ENCODE measurements around the gene TEAD3.
"Not testable (repeated sequence)": the region's sequence is repeated elsewhere in the genome, so short reads cannot be mapped to it uniquely, and the experiment has no call there.

The TEAD3 gene

DNA sequence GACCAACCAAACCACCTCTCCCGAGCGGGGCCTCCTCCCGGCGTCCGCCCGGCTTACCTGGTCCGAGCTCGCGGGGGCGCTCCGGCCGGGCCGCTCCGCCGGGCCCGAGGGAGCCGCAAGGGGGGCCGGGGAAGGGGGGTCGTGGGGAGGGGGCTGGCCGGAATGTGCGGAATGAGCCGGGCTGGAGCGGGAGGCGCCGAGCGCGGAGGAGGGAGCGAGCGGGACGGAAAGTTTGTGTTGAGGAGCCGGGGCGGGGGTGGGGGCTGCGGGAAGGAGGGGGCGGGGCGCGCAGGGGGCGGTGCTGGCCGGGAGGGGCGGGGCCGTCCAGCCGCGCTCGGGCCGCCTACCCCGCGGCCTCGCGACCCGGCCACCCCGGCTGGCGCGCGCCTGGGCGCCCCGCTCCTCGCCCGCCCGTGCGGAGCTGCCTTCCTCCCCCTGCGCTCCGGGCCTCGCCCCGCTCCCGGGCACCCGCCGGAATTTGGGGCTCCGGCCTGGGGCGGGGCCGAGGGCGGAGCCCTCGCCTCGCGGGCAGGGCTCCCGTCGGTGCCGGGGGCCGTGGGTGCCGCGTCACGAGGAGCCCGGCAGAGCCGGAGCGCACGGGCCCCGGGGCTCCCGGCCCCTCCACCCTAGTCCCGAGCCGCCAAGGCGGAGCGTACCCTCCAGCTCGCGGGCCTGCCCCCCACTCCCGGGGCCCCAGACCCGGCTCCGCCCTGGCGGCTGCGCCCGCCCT lies at the start of gene TEAD3:
Gene TEAD3, minus strand, starts transcription at position 239 of the 730 bp plus-strand sequence.
- intact Hi-C loops (cut with DNase I) = no loop called here
- peak in 11 of 42 donors; percentile 8 to 51 (median 26) for DNase-seq

DNA sequence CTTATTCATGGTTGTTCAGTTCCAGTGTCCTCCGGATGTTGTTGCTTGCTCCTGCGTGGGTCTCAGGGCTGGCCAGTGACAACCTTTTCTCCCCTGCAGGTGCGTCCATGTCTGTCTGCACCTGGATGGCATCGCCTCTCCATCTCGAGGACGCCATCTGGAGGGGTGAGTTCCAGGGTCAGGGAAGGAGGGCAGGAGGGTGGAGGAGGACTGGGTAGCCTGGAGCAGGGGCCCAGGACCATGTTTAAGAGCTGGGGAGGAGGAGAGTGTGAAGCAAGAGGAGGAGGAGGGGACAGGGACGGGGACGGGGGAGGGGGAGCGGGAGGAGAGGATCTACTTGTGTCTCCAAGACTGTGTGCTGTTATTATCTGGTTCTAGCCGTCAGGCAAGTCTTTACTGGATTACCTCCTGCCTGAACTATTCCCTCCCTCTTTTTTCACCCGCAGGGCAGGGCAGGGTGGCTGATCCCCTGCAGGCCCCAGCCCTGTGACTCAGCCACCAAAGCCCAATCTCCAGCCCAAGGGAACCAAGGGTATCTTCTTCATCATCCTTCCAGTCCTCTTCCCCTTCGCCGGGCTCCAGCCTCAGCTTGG lies 48.0 kb upstream of the TEAD3 start:
- DNase-seq = no peak
- intact Hi-C loops (cut with DNase I) = no loop called here

DNA sequence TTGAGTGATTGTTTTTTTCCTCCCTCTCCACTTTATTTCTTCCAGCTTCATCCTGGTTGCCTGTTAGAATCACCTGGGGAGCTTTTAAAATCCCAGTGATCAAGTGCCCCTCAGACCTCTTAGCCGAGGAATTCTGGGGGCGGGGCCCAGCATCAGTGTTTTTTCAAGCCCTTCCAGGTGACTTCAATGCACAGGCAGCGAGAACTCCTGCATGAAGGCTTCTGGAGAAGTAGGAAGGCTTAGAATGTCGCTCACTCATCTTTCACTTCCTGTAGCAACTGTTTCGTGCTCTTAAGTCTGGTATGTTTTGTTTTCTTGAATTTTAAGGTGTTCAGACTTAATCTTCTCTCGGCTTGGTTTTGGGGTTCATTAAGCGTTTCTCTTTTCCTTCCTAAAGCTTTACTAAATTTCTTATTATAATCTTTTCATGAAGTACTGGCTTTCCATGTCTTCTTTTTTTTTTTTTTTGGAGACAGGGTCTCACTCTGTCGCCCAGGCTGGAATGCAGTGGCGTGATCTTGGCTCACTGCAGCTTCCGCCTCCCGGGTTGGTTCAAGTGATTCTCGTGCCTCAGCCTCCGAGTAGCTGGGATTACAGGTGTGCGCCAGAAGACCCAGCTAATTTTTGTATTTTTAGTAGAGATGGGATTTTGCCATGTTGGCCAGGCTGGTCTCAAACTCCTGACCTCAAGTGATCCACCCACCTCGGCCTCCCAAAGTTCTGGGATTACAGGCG lies 46.7 kb upstream of the TEAD3 start:
- no peak for DNase-seq
- intact Hi-C loops (cut with DNase I) = no loop called here

DNA sequence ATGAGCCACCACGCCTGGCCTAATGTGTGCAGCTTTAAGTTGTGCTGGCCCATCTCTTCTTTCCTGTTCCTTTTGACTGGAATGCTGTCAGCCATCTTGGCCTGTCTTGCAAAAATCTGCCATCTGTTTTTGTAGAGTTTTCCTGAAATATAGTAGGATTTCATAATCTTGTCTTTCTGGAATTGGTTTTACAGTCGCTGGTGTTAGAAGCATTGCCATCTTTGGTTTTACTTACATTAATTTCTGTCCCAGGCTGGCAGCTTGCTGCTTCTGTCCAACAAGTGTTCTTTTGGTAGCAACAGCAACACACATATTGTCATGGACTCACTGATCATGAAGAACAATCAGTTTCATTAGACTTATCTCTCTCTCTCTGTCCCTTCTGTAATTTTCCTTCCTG lies 45.0 kb upstream of the TEAD3 start:
- no peak for DNase-seq
- intact Hi-C loops (cut with DNase I) = no loop called here

DNA sequence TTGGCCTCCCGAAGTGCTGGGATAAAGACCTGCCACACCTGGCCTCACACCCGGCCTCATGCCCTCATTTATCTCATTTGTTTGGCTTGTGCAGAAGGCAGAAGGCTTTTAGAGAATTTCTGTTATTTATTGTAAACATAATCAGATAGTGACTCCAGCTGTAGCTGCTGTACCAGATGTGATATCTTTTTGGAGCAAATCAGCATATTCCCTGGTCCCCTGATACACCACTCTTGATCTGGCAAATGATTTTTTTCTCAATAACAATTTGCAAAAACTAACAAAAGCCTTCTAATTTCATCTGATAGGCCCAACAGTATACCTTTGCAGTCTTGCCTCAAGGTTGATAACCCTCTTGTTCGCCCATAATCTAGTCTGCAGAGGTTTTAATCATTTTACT lies 42.3 kb upstream of the TEAD3 start:
- no peak for DNase-seq
- intact Hi-C loops (cut with DNase I) = no loop called here

DNA sequence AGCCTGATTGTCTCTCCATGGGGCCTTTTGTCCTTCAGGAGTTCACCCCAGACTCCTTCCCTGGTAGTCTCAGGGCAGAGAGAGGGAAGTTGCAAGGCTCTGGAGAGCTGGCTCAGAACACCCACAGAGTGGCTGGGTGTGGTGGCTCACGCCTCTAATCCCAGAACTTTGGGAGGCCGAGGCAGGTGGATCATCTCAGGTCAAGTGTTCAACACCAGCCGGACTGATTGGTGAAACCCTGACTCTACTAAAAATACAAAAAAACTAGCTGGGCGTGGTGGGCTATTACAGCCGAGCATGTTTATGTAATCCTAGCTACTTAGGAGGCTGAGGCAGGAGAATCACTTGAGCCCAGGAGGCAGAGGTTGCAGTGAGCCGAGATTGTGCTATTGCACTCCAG lies 39.0 kb upstream of the TEAD3 start:
- DNase-seq; intact Hi-C loops (cut with DNase I): not testable (repeated sequence)

DNA sequence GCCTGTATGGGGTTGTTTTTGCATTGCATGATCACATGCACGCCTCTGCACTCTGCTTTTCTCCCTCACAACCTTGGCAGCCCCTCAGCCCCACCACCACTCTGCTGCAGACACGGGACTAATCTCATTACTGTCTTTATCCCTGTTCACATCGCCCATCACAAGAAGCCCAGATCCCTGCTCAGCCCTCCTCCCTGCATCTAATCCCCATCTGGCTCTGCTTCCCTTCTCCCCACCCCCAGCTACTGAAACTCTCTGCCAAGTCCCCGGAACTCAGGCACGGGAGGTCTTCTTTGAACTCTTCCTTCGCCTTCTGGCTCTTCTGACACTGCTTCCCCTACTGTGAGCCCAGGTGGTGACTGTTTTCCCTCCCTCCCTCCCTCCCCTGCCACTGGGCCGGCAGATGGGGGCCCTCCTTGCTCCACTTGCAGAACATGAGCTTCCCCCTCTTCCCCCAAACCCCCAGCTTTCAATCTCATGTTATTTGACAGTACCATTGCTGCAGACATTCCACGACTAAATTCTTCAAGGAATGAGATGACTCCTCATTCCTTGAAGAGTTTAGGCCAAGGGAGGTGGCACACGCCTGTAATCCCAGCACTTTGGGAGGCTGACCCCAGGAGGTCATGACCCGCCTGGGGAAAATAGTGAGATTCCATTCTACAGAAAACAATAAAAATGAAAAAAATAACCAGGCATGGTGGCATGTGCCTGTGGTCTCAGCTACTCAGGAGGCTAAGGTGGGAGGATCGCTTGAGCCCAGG lies 37.7 kb upstream of the TEAD3 start:
- no peak for DNase-seq

DNA sequence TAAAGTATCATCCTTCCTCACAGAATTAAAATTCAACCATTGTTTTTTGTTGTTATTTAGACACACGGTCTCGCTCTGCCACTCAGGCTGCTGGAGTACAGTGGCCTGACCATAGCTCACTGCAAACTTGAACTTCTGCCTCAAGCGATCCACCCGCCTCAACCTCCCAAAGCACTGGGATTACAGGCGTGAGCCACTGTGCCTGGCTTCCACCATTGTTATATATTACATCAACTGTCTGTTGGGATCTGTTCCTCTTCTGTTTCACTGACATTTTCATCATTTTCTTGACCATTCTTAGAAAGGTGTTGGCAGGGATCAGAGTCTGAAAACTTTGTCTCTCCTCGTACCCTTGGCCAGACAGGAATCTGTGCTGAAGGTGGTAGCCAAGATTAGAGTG lies 37.1 kb upstream of the TEAD3 start:
- DNase-seq = no peak
- intact Hi-C loops (cut with DNase I) = no loop called here

More for the DNA sequence above, 37.7 kb upstream of the TEAD3 start:
- intact Hi-C loops (cut with DNase I) = no loop called here

DNA sequence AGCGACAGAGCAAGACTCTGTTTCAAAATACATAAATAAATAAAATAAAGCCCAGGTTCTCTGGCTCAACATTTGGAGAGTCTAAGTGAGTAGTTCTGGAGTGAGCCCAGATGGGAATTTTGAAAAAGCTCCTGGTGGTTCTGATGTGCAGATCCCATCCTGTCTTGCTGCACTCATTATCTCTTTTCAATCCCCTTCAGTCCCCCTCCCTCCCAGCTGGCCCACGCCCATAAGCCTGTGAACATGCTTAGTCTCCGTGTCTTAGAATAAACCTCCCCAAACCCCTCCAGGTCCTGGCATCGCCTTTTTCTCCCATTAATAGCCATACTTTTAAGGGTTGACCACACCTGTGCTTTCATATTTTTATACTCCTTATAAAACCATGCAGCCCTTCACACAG lies 35.2 kb upstream of the TEAD3 start:
- no peak for DNase-seq
- intact Hi-C loops (cut with DNase I) = no loop called here

DNA sequence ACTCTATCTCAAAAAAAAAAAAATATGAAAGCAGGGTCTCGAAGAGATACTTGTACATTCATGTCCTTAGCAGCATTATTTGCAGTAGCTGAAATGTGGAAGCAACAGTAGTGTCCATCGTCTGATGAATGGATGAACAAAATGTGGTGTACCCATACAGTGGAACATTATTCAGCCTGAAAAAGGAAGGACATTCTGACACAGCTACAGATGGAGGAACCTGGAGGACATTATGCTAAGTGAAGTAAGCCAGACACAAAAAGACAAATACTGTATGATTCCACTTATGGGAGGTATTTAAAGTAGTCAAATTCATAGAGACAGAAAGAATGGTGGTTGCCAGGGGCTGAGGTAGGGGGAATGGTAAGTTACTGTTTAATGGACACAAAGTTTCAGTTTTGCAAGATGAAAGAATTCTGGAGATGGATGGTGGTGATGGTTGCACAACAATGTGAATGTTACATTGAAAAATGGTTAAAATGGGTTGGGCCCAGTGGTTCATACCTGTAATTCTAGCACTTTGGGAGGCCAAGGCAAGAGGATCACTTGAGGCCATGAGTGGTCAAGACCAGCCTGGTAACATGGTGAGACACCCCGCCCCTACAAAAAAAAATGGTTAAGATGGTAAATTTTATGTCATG lies 27.6 kb upstream of the TEAD3 start:
- DNase-seq = no peak
- intact Hi-C loops (cut with DNase I) = no loop called here

DNA sequence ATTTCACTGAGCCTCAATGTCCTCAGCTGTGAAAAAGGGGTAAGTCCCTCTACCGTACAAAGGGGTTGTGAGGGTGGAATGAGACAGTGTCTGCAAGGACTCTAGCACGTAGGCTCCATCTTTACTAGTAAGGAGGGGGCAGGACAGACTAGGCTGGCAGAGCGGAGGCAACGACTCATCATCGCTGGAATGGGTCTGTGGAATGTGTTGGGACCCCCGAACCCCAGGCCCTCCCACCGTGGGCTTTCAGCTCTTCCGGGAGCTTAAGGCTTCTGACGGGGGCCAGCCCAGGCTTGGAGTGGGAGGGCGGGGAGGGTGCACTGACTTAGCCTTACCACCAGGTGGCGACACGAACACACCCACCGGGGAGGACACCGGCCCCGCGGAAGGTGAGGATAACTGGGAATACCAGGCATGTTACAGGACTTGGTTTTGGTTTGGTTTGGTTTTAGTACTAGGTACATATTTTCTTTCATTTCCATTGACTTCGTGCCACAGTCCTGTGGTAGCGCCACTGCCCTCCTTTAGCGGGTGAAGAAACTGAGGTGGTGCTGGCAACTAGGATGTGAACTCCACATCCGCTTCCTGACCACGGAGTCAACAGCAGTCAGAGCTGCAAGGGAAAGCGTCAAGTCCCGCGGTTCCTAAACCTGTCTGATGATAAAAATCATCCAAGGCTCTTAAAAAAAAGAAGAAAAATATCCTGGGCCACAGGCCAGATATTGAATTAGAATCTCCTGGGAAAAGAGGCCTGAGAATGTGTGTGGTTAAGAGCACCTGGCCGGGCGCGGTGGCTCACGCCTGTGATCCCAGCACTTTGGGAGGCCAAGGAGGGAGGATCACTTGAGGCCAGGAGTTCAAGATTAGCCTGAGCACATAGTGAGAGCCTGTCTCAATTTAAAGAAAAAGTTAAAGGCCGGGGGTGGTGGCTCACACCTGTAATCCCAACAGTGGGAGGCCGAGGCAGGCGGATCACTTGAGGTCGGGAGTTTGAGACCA lies 26.1 kb upstream of the TEAD3 start:
- peak; percentile 49 to 89 (median 68) for DNase-seq

DNA sequence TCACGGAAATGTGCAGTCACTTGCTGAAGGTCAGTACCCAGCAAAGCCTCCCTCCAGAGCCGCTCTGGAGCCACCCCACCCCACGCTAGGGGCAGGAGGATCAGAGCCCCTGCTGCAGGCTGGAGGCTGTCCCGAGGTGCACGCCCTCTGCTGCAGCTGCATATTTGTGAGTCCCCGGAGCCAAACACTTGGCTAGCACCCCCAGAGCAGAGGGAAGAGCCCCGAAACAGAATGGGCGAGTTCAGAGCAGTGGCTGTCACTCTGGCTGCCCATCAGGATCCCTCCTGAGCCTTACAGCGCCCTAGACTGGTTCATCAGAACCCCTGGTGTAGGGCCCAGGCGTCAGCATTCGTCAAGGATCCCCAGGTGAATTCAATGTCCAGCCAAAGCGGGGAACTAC lies 25.3 kb upstream of the TEAD3 start:
- DNase-seq = no peak
- intact Hi-C loops (cut with DNase I) = loop anchor here (2.0 kb wide), 1 partner anchor 215 kb away; the partner anchor contains the start of gene ARMC12

More for the DNA sequence above, 26.1 kb upstream of the TEAD3 start:
- intact Hi-C loops (cut with DNase I) = loop anchor here (2.0 kb wide), 1 partner anchor 214 kb away; the partner anchor contains the start of gene ARMC12

DNA sequence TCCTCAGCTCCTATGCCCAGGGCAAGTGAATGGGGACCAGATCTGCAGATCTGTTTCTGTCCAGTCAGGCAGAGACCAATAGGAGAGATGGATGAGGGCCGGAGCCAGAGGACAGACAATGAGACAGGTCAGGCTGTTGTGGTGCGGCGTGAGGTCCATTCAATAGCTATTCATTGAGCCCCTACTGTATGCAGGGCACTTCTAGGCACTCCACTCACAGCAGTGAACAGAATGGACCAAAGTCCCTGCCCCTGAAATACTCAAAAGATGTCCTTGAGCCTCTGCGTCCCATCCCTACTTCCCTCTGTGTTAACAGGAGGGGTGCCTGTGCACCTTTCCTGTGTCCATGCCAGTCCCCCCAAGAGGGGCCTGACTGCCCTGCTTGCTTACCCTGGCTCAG lies 24.4 kb upstream of the TEAD3 start:
- intact Hi-C loops (cut with DNase I) = no loop called here
- DNase-seq = no peak

DNA sequence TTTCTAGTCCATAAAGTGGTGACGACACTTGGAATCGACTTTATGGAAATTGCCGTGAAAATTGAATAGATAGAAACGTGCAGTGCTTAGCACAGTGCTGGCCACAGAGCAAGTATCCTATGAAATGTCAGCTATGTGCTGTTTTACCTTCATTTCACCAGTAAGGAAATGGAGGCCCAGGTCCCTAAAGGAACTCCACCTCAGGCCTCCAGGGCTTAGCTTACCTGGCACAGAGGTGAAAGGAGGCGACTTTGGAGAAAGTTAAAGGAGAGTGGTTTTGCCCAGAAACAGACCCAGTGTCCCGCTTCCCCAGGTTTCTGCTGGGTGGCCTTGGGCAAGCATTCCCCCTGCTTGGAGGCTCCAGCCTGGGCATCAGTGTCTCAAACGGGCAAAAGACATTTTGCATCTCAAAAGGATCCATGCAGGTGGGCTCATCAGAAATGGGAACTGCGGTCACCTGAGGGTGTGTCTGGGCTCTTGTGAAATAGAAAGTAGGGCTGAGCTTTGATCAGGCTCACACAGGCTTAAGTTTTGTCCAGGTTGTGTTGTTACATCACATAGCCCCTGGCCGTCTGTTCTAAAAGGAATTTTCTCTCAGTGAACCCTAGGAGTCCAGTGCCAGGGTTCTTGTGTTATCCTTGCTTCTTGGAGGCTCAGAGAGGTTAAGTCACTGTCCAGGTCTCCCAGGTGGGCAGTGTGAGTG lies 22.6 kb upstream of the TEAD3 start:
- DNase-seq = no peak
- intact Hi-C loops (cut with DNase I) = no loop called here

DNA sequence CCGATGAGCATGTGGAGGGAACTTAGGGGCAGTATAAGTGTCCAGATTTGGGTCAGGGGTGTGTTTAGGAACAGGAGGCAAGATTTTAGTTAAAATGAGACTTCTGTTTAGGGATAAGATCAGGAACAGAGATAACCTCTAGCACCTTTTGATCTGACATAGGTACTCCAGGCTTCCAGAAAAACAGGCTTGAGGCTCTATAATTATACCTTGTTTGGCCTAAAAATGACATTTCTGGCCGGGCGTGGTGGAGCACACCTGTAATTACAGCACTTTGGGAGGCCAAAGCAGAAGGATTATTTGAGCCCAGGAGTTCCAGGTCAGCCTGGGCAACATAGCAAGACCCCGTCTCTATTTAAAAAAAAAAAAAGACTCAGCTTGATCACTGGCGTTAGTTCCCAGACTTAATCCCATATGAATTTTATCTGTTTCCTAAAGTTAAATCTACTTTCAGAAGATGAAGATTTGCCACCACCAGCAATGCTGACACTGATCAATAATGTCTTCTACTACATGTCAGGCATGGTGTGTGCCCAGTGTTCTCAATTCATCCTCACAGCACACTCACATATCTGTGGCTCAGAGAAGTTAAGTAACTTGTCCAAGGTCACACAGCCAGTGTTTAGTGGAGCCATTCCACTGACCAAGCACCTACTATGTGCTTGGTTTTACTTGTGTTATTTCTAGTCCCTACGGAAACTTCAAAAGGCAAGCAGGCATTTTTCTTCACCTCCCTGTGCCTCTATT lies 21.9 kb upstream of the TEAD3 start:
- no peak for DNase-seq
- intact Hi-C loops (cut with DNase I) = no loop called here

DNA sequence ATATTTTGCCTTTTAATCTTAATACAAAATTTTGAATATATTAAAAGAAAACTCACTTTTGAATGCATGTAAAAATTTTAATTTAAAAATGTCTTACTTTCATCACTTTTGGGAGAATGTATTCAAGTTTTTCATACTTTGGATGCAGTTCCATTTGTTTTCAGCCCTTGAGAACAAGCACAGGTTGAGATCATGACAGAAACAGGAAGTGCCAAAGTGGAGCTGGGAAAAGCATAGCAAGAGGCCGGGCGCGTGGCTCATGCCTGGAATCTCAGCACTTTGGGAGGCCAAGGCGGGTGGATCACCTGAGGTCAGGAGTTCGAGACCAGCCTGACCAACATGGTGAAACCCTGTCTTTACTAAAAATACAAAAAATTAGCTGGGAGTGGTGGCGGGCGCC lies 21.1 kb upstream of the TEAD3 start:
- DNase-seq; intact Hi-C loops (cut with DNase I): not testable (repeated sequence)

All from head of caudate nucleus (tissue), 42 donors.